Stimulated activated CD4-positive, alpha-beta T cell treated with anti-CD3 and anti-CD28 coated beads, TNF-alpha, amount 100 ng/mL, for 4 hours (primary cell): ENCODE results near the gene FN1.
"Not testable (repeated sequence)": the region's sequence is repeated elsewhere in the genome, so short reads cannot be mapped to it uniquely, and the experiment has no call there.

Experiments
- DNase-seq, 3 experiments: peaks; one replicate each; pipeline ENCODE4 v3.0.0-alpha.2; 2020; ENCODE audit warnings: low read depth in 3 of 3

The FN1 gene

DNA sequence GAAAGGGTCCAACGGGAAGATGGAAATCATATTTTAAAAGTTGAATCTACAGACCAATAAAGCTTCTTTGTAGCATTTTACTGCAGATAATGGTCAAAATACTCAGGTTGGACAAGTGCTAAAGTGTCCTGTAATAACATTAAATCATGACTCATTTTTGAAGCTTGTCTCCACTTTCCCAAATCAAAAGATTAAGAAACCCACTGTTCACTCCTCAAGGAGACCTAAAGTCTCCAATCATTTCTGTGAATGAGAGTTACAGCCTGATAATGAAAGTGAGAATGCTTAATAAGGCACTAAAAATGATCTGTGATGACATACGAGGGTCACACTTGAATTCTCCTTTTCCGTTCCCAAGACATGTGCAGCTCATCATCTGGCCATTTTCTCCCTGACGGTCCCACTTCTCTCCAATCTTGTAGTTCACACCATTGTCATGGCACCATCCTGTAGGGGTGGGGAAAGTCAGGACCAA lies 70.6 kb downstream of the FN1 start:
- DNase-seq, result no peak

DNA sequence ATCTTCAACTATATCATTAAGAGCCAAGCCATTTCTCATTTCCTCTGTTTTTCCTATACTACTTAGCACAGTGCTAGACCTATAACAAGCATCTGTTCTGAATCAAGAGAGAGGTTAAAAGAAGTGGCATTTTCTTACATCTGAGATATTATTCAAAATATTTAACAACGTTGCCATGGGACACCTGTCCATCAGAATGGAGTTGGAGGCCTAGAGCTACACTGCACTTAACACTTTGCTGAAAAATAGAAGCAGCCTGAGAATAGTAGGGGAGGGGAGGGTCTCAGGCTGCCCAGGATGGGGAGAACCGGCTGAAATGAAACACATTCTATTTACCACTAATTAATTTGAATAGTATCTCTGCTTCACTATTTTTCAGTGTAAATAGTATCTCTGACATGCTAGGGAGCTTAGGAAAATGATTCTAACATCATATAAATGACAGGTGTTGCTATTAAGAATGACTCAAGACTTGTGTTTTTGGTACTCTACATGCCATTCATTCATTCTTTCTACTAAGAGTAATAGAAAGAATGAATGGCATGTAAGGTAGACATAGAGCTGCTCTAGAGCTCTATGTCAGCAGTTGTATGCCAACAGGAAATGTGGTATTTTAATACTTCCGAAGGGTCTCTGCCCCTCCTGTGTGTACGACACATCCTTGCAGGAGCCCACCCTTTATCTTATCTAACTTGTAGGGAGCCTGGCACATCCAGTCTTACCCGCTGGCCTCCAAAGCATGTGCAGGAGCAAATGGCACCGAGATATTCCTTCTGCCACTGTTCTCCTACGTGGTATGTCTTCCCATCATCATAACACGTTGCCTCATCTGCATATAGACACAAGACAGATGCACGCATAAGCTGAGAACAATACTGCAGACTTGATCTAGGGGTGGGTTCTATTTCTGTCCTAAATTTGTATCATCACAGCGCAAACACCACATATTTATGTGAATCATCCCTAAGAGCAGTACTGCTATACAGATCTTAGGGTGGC lies 71.4 kb downstream of the FN1 start:
- no peak for DNase-seq

DNA sequence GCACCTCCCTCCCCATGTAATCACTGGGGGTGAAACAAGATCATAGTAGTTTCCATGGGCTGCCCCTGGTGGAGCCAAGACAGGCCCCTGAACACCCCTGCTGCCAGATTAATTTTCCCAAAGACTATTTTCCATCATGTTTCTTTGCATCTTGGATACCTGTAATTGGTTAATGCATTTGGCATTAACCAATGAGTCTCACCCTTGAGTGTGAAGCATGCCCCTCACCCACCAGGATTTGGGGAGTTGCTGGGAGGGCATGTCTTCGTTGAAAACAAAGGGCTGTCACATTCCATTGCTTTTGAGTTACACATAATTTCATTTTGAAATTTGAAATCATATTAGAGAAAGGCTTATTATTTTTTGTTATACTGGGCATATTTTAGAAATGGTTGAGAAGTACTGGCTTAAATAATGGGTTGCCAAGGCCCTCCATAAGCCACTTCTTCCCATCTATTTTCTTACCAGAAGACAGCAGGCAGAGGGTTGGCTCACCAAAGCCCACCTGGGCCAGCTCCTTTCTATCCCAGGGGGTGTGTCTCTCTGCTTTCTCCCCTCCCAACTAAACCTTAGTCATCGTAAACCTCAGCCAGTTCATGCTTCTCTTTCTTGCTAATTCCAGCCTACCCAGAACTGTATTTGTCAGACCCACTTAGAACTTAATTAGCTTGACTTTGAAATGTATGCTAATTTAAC lies 72.3 kb downstream of the FN1 start:
- DNase-seq, result no peak

DNA sequence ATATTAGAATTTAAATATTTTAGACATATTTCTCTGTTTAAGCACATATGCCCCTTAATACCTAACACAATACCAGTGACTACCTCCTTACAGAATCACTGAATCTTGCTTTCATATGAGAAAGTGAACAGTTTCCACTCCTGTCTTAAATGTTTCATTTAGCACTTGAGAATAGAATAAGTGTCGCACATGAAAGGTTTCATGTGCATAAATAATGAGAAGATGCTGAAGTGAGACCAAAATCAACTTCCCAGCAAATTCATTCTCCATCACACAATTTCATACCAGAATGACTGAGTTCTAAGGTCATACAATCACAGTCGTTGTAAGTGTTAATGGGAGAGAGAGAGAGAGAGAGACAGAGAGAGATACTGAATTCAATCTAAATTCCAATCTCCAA lies 72.8 kb downstream of the FN1 start:
- DNase-seq, result no peak

DNA sequence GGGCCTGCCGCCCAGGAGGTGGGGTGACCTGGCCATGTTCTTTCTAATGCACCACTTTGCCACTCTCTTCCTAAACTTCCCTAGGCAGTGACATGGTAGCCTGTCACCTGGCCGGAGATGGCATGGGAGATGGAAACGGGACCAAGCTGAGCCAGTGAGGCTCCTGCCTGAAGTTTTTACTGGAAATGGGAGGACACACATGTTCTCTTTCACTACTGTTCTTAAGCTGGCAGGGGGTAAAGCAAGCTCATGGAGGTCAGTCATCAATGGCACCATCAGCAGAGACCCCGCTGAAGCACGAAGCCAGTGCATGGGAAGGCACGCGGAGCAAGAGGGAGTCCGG lies 73.3 kb downstream of the FN1 start:
- DNase-seq, result no peak

DNA sequence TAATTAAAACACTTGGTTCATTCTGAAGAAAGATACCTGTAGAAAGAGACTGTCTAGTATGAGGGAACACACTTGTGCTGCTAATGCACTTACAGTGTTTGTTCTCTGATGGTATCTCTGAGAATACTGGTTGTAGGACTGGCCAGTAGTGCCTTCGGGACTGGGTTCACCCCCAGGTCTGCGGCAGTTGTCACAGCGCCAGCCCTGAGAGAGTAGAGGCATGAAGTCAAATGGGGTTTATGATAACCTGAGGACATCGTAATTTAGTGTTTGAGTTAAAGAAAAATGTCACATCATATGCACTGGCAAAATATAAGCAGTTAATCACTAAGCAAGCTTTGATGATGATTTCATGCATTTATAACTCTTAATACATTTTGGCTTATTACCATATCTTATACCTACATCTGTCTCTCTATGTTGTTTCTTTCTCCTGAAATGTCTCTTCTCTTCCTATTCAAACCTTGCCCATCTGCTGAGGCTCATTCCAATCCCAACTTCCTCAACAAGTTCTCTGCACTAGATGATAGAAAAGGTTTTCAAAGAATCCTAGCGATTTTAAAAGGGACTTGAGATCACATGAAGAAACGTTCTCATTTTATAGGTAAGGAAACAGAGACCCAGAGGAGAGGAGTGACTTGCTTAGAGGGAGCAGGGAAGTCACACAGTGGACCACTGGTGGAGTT lies 73.8 kb downstream of the FN1 start:
- no peak for DNase-seq

DNA sequence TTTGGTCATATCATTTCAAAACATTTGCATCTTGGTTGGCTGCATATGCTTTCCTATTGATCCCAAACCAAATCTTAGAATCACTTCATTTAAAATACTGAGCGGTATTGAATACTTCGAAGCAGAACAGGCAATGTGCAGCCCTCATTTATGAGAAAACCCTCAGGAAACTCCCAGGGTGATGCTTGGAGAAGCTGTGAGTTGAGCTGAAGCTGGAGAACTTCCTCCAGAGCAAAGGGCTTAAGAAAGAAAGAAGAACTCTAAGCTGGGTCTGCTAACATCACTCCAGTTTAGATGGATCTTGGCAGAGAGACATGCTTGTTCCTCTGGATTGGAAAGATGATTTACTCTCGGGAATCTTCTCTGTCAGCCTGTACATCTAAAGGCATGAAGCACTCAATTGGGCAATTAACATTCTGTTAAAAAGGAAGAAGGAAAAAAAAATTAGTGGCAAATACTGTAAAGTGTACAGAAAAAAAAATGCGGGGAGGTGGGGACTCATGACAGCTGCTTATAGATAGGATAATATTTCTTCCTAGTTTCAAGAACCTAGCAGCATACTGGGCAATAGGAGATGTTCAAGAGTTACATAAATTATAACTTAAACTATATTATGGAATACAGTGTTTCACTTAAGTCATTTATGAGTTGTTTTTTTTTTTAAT lies 74.5 kb downstream of the FN1 start:
- no peak for DNase-seq

DNA sequence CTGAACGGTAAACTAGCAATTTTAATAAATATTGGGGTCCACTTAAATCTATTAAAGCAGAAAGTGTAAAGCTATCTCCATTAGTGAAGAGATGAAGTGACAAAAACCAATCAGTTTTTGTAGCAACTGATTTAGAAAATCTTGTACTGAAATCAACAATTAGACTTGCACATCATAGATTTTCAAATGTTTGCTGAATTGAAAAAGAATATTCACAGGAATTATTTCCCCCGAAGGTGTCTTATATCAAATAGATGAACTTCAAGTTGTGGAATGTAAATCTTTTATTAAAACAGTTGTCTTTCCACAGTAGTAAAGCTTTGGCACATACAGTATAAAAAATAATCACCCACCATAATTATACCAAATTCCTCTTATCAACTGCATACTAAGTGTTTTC lies 75.3 kb downstream of the FN1 start:
- DNase-seq, result no peak

DNA sequence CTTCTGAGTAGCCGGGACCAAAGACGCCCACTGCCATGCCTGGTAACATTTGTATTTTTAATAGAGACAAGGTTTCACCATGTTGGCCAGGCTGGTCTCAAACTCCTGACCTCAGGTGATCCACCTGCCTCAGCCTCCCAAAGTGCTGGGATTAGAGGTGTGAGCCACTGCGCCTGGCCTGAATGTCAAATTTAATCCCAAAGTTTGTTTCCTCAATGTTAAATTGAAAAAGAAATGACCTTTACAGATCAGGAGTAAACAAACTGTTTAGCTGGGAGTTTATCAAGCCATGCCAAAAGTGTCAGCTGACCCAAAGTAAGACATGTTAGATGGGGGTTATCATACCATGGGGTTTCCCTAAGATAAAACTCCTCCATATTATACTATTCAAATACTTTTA lies 75.8 kb downstream of the FN1 start:
- DNase-seq, result not testable (repeated sequence)

DNA sequence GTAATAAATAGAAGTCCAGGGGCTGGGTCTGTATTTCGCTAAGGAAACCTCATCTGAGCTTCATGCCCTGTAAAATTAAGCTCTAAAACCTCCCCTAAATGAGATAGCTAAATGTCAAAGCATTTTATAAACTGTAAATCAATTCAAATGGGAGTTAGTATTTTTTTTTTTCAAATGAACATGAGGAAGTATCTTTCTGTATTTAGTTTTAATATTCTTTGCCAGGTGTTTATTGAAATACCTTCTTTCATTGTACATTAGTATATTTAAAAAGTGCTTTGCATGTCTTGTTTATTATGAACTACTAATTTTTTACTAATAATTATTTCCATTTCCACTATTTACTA lies 76.3 kb downstream of the FN1 start:
- DNase-seq, result no peak

DNA sequence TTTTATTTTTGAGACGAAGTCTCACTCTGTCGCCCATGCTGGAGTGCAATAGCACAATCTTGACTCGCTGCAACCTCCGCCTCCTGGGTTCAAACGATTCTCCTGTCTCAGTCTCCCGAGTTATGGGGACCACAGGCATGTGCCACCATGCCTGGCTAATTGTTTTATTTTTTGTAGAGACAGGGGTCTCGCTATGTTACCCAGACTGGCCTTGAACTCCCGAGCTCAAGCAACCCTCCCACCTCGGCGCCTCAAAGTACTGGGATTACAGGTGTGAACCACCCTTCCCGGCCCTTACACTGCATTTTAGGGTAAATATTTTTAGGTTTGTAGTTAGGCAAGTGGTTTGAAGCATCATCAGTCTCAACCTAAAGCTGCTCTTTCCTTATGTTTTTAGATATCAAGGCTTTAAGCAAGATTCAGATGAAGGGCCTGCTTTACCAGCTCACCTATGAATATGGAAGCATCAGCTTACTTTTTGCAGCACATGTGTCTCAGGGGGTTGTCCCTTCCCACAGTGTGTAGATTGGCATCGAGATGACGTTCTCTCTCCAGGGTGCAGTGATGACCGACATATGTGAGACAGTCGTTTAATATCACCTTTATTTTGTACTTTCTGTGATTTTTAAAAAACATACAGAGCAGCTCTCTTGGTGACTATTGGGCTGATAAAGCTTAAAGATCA lies 76.8 kb downstream of the FN1 start:
- no peak for DNase-seq

DNA sequence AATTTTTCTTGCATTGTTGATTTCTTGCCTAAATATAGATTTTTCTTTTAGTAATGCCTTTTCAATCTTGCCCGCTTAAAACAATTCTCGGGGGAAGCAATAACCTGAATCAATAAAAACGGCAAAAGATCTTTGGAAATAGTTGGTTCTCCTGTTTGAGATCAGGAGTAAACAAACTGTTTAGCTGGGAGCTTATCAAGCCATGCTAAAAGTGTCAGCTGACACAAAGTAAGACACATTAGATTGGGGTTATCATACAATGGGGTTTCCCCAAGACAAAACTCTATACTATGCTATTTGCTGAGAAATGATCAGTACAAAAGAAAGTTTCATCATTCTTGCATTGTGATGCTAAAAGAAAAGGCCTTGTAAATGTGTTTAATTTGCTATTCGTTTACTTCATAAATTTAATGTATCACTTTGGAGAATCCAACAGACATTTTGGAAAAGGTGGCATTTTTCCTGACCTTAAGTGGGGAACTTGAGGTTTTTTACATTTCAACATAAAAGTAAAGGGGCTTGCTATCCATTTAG lies 77.5 kb downstream of the FN1 start:
- no peak for DNase-seq

DNA sequence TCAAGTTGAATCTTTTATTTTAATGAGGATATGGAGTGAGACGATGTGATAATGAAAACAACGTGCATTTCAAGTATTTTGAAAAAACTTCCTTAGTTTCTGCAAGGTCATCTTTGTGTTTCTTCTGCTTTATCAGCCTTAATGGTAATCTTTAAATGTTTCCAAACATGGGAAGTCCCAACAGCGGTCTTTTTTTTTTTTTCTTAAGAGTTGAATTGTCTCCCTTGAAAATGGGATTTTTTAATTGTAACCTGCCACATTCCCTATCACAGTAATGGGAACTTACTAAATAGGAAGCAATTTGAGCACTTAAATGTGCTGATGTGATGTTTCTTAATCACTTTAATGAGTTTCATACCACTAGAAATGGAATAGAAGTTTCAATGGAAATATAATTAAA lies 78.2 kb downstream of the FN1 start:
- no peak for DNase-seq

DNA sequence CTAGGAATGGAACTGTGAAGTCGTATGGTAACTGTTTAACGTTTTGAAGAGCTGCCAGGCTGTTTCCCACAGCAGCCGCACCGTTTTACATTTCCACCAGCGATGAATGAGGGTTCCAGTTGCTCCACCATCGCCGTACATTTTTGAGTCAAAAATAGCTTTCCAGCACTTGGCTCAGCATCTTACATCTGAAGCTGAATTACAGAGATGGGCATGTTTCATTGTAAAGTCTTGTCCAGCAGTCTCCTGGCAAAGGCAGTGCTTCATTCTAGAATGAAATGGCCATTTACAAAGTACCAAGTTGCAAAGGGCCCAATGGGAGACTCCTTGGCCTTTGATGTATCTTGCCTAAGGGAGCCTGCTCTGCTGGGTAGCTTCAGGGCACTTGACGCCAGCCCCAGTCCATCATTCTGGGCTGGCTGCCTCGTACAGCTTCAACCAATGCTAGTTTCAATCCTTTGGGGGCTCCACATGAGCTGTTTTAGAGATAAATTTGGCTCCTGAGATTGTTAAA lies 78.9 kb downstream of the FN1 start:
- DNase-seq, result no peak

DNA sequence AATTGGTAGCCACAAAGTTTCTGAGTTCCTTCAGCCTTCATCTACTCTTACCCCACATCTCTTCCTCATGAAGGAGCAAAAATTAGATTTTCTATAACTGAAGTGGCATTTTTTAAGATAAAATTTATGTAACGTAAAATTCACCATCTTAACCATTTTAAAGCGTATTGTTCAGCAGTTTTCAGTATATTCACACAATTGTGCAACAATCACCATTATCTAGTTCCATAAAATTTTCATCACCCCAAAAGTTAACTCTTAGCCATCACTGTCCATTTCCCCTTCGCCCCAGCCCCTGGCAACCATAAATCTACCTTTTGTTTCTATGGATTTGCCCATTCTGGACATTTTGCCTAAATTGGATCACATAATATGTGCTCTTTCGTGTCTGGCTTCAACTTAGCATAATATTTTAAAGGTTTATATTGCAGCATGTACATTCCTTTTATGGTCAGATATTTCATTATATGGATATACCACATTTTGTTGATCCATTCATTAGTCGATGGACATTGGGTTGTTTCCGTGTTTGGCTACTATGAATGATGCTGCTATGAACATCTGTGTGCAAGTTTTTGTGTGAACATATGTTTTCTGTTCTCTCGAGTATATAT lies 79.4 kb downstream of the FN1 start:
- DNase-seq, result no peak

DNA sequence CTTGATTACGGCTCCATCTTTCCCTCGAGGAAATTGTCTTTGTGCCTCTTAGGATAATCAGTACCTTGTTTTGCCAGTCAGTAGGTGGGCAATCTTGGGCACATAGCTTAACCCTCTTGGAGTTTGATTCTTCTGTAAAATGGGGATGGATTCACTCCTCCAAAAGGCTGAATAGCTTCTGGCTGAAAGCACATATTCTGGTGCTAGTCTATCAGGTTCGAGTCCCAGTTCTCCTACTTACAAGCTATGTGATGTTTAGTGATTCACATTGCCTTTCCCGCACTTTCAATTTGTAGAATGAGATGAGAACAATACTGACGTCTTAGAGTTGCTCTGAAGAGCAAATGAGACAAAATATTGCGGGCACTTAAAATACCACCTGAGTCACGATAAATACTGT lies 80.1 kb downstream of the FN1 start:
- DNase-seq, result no peak

DNA sequence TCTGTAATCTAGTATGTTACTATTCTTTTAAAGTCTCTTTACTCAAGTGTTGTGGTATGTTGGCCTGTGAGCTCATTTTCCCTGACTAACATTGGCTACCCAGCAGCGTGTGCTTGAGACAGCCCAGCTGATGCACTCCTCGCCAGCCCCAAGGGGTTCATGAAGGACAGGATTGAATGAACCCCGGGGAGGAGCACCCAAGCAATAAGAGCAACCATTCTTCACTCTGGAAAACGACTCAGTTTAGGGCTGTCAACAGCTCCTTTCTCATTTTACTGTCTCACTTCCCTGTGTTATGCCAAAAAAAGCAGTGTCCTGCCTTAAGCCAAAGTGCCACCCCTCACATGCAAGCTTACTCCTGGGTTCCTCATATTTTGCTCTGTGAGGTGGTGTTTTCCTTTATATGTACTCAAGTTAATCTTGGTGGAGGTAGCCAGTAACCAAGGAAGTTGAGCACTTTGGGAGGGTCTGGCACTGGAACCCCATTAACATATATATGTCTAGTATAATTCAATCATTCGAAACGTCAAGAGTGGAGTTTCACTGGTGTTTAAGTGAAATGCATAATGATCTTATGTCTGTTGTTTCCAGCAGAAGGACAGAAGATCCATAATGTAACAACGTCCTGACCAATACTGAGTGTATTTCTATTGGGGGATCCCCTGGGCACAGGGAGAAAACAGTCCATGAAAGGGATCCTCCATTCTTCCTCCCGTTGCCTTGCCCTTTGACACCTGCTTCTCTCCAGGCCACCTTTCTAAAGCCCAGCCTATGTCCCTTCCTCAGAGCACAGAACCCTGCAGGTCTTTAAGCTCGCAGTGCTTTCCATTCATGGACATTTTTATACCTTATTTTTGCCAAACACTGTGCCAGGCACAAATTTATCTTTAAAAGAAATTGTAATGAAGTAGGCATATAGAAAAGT lies 80.8 kb downstream of the FN1 start:
- DNase-seq, result no peak

DNA sequence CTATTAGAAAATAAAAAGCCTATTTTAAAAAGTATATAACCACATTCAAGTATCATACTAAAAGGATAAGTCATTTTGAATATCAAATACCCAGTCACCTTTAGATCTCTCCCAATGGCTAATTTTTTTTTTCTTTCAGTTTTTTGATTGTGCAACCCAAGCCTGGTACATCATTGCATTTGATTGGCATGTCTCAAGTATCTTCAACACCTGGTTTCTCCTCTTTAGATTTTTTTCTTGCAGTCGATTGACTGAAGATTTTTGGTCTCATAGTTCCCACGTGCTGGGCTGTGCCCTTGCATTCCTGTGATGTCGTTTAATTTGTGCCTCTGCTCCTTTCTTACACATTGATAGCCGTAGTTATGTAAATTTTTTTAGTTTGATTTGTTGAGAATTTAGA lies 83.3 kb downstream of the FN1 start:
- DNase-seq, result no peak

DNA sequence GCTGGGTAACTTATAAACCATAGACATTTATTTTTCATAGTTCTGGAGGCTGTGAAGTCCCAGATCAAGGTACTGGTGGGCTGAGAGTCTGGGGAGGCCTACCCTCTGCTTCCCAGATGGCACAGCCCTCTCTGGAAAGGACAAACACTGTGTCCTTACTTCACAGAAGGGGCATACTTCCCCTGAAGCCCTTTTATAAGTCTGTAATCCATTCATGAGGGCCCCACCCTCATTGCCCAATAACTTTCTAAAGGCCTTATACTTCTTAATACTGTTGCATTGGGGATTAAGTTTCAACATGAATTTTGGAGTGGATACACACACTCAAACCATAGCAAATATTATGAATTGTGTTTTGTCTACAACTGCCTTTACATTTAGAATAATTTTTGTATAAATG lies 88.0 kb downstream of the FN1 start:
- DNase-seq, result no peak
